Activated CD8-positive, alpha-beta memory T cell treated with anti-CD3 and anti-CD28 coated beads for 36 hours (primary cell): ENCODE data around the gene TMEM30B. TPM values are rescaled to one million over a fixed set of nuclear protein-coding genes. Genes with fewer than 3 reads are reported as not detected.
"Not testable (repeated sequence)": the region's sequence is repeated elsewhere in the genome, so short reads cannot be mapped to it uniquely, and the experiment has no call there.

Experiments used
- CTCF ChIA-PET: fragments of 350-600 bp; sonication (Branson Sonifier 250); formaldehyde crosslinking; loops from one replicate; lab custom pipeline; 2021; ENCODE audit warnings: antibody characterized with exemption; lab: Charles Lee
- POLR2A ChIA-PET: fragments of 350-600 bp; sonication (Branson Sonifier 250); formaldehyde crosslinking; loops from one replicate; lab custom pipeline; 2021; ENCODE audit warnings: antibody characterized with exemption; lab: Charles Lee
- total RNA-seq, 2 experiments: library from RNA; stranded (reverse); gene quantifications; one replicate each; pipeline ENCODE4 v1.2.3, GENCODE V29; 2021

Gene TMEM30B
- total RNA-seq, 2 experiments from 2014 or later: 1.4 to 2.1 TPM

DNA sequence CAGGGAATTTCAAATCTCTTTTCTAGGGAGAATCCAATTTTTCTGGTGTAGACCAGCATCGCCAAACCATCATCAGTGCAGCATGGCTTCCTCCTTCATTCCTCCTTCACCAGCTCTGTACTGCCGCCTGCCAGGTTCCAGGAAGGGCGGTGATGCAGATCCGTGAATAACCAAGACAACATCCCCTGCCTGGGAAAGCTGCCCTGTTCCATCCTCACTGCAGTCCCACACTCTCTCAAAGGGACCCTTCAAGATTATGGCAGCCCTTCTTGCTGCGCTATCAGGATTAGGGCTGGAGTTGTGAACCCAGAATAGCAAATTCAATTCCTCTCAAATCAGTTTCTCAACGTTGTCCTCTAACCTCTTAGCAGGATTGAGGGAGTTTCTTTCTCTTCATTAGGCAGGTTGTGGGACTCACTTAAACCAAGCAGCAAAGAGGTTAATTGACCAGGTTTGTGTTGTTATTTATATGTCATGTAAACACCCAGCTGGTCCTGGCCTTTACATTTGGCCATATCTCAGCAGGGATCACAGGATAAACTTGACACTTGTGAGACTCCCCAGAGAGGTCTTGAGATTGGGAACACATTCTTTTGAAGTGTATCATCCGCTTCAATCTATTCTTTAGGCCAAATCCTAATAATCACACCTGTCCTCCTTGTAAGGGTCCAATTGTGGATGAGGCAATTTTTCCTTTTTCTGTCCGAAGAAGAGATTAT lies 26.2 kb downstream of the TMEM30B start:
- CTCF ChIA-PET: no interaction called here
- POLR2A ChIA-PET: no interaction called here

DNA sequence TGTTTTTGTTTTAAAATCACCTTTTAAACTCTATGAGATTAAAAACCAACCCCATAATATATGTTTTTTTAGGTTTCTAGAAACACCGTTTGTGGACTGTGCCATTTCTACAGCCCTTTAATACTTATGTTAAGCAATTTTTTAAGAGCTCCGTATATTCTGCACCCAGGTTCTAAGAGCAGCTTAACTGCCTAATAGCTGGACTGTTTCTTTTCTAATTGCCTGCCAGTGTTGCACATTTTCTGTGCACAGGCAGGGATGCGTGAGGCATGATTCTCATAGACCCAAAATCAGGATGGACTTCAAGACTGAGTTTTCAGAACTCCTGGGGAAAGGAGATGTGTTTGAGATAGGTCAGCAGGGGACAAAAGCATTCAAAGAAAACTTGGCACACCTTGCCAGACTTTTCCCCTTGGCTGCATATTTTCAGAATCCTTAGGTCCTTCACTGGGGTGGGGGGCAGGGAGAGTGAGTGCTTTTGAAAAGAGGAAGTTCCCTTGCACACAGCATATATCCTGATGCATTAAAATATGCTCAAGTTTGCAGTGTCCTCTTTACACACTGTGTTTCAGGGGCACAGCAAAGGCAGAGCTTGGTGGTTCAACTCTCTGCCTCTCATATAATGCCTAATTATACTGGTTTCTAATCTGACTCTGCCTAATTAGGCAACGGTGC lies 27.9 kb downstream of the TMEM30B start:
- ChIA-PET CTCF (interaction anchor here (0.6 to 1.5 kb wide), 8 partner anchors 13 to 904 kb away, joined by 3 to 8 read pairs (median 4); no protein-coding TSS in a partner anchor), POLR2A (no interaction called here)

GRCh38 chr14:61252369-61253063 lies 28.6 kb downstream of the TMEM30B start:
- CTCF ChIA-PET: interaction anchor here (0.8 to 1.7 kb wide), 10 partner anchors 8 to 627 kb away, joined by 3 to 8 read pairs (median 4); no protein-coding TSS in a partner anchor
- POLR2A ChIA-PET: interaction anchor here (0.6 kb wide), 1 partner anchor 527 kb away, joined by 5 read pairs; no protein-coding TSS in a partner anchor

DNA sequence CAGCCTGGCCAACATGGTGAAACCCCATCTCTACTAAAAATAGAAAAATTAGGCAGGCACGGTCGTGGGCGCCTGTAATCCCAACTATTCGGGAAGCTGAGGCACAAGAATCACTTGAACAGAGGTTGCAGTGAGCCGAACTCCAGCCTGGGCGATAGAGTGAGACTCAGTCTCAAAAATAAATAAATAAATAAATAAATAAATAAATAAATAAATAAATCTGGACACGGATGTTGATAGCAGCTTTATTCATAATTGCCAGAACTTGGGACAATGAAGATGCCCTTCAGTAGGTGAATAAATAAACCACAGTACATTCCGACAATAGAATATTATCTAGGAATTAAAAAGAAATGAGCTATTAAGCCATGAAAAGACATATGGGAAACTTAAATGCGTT lies 31.1 kb downstream of the TMEM30B start:
- CTCF ChIA-PET: interaction anchor here (0.6 kb wide), 2 partner anchors 54 to 623 kb away, joined by 3 read pairs; no protein-coding TSS in a partner anchor
- POLR2A ChIA-PET: no interaction called here

DNA sequence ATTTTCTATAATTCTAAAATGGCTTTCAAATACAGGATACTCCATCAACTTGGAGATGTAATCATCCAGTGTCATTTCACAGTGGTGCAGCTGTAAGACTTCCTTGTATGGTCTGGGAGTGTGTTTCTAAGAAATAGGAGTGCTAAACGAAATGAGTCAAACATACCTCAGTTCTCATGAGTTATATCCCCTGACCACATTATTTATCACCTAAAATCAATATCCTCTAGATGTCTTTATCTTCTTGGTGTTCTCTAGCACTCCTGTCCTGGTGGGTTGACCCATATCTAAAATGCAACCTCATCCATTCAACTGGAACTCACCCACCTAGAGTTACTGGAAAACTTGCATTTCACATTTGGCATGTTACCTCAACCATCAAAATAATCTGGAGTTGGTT lies 33.2 kb downstream of the TMEM30B start:
- POLR2A ChIA-PET: no interaction called here

GRCh38 chr14:61246721-61247120 lies 34.4 kb downstream of the TMEM30B start:
- ChIA-PET CTCF (no interaction called here), POLR2A (no interaction called here)

More for the DNA sequence above, 33.2 kb downstream of the TMEM30B start:
- CTCF ChIA-PET: no interaction called here

DNA sequence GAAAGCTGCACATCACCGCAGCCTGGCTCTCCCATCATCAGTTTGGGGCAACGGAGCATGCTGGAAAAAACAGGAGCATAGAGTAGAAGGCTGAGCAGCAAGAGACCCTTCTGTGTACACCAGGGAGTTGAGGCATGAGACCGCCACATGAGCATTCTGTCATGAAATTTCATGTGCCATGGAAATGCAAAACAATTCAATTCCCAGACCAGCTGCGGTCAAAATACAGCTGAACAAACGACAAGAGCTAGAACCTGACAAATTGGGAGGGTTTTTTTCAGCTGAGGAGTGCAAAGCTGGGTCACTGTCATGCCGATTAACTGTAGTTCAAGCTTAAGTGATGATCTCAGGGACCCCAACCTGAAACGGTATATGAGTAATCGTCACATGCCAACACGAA lies 37.1 kb downstream of the TMEM30B start:
- POLR2A ChIA-PET: no interaction called here
- CTCF ChIA-PET: interaction anchor here (0.6 to 0.9 kb wide), 2 partner anchors 8 to 556 kb away, joined by 4 read pairs; no protein-coding TSS in a partner anchor

GRCh38 chr14:61240206-61240605 lies 40.9 kb downstream of the TMEM30B start:
- ChIA-PET CTCF (interaction anchor here (1.5 kb wide), 1 partner anchor 13 kb away, joined by 4 read pairs; no protein-coding TSS in a partner anchor), POLR2A (no interaction called here)

DNA sequence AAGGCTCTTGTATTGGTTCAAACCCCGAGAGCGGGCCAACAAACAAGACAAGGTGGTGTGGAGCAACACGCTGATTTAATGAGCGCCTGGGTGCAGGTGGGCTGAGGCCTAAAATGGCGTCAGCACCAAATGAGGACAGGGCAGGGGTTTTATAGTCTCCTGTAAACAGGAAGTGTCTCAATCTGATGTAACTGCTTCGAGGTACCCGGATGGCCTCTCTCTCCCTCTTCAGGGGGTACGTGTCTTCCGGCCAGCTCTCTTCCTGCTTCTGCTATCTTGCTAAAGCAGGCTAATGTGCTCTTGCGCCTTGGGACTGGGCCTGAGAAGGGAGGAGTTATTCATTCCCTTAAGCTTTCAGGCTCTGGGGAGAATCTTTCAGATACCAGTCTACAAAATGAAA lies 41.9 kb downstream of the TMEM30B start:
- POLR2A ChIA-PET: not testable (repeated sequence)
- CTCF ChIA-PET: interaction anchor here (1.5 kb wide), 1 partner anchor 14 kb away, joined by 4 read pairs; no protein-coding TSS in a partner anchor

DNA sequence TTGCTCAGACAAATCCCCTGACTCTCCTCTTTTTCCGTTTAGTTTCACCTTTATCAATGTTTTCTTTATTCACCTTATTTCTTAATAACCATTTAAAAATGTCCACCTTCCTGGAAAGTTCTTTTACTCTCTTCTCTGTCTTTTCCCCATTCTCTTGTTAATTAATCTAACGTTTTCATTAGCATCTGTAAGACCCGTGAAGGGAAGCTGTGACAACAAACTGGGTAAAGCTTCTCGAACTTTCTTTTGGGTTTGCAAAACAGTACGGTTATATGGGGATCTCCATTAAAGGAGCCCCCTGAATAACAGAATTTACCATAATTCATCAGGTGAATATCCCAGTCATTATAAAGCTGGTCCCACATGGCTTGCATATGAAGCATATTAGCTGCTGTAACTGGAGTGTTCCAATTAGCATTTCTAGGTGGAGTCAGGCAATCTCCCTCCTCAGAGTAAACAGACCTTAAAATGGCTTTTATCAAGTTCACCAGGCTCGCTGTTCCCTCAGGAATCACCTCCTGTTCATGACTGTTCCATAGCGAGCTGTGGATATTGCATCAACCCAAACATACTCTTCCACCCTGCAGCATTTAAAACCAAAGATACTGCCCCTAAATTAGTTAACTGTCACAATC lies 42.4 kb downstream of the TMEM30B start:
- CTCF ChIA-PET: interaction anchor here (1.5 kb wide), 1 partner anchor 15 kb away, joined by 4 read pairs; no protein-coding TSS in a partner anchor

DNA sequence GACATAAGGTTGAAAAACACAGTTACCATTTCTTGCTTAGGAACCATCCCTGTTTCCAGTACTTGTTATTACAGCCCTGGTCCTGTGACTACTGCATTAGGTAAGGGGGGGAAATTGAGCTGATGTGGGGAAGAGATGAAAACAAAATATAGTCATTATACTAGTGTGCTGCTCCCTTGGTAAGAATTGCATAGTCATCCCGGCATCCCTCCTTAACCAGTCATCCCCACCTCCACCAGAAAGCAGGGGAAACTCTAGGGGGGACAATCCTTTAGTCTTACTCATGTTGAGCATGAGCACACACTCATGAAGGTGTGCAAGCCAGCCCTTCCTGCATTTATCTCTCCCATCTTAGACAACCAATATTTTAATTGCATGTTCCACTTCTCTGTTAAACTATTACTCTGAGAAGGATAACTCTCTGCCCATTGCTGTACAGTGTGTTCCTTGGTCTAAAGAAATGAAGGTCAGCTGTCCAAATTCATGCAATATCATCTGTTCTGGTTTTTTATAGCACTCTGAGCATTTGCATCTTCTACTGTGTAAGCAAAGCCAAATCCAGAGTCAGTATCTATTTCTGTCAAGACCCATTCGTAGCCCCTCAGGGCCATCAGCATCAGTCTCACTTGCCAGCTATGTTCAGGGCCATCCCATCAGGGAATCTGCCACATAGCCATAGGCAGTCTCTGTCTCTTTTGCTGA lies 46.8 kb downstream of the TMEM30B start:
- CTCF ChIA-PET: no interaction called here
- POLR2A ChIA-PET: no interaction called here

More for the DNA sequence above, 42.4 kb downstream of the TMEM30B start:
- POLR2A ChIA-PET: no interaction called here

- POLR2A ChIA-PET: no interaction called here
Measured at GRCh38 chr14:61233436-61233956, 47.6 kb downstream of the TMEM30B start.

GRCh38 chr14:61231810-61232209 lies 49.3 kb downstream of the TMEM30B start:
- ChIA-PET CTCF (interaction anchor here (0.7 kb wide), 1 partner anchor 9 kb away, joined by 3 read pairs; no protein-coding TSS in a partner anchor), POLR2A (no interaction called here)

More at GRCh38 chr14:61233436-61233956, 47.6 kb downstream of the TMEM30B start:
- CTCF ChIA-PET: no interaction called here

- ChIA-PET CTCF (no interaction called here), POLR2A (no interaction called here)
Measured at GRCh38 chr14:61229981-61230380, 51.2 kb downstream of the TMEM30B start.

DNA sequence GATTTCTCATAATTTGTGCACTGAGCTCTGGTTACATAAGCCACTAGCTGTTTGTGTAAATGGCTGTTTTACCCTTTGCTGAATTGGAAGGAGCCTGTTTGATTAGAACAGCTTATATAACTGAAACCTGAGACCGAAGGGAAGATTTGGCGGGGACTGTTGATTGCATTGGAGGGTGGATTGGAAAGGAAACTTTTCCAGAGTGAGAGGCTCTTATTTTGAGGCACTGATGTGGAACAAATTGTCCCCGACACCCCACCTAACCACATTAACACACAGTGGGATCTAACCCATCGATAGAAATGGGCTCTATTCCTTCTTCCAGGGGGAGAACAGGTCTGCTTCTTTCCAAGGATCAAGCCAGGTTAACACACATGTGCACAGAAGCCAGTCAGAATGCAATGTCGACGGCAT lies 51.7 kb downstream of the TMEM30B start:
- POLR2A ChIA-PET: no interaction called here
- CTCF ChIA-PET: no interaction called here

DNA sequence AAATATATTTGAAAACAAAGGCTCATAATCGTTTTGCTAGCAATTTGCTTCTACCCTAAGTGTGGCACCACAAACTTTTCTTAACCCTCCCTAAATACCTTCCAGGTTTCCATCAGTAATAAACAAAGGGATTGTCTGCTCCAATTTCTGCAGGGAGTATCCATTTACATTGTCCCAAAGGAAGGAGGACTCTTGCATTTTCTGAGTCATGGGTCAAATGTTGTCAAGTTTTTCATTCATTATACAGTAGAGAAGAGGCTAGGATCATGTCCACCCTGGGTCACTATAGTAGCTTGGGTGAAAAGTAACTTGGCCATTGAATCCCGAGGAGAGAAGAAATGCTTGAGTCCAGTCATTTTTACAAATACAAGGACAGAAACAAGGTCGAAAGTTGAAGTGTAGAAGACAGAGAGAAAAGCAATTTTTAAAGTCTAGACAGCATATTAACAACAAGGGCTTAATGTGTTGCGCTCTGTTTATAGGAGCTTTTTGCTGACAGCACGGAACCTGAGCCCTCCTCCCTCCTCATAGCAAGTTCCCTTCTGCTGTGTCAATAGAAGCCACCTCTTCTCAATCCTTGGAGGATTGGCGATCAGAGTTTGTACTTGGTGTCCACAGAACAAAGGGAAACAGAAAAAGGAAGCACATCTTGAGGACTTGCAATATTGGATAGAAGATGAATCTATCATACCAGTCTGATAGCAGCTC lies 53.1 kb downstream of the TMEM30B start:
- ChIA-PET CTCF (no interaction called here), POLR2A (no interaction called here)
